ENCODE data around the gene STXBP1. TPM values are rescaled to one million over a fixed set of nuclear protein-coding genes. Genes with fewer than 3 reads are reported as not detected.

The STXBP1 gene
- total RNA-seq, 2 experiments from 2014 or later = 1.9 to 3.4 TPM

DNA sequence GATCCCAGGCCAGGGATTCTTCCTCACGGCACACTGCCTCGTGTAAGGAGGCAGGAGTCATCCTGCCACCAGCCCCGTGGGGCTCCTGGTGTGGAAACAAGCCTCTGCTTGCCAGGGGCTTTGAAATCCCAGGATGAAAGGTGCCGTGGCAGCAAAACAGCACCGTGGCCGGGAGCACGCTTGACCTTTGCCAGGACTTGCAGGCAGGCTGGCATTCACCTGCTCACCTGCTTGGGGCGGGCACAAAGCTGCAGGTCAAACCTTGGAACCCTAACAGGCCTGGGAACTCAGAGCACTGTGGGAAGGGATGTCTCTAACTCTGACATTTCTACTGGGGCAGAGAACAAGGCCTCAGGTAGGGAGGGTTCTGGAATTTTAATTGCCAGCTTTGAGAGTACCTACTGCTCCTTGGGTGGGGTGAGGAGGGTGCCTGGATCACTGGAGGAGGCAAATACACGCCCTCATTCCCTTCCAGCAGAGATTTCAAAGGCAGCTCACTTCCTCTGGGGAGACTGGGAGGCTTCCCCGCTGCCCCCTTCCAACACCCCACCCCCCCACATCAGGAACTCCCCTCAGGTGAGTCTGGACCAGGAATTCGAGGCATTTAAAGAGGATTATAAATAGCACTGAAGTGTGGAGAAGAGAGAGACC lies 45.6 kb upstream of the STXBP1 start:
- Mint-ChIP-seq H3K9me3 (no peaks in the 10 kb centered on the region), H3K4me1 (ENCODE audit: low read depth) (peaks cover 20% of the 10 kb centered on the region), H3K4me3 (peak overlapping the region; percentile 42), H3K36me3 (ENCODE audit: low read depth) (no peaks in the 10 kb centered on the region), H3K27ac (no peak overlapping the region), H3K27me3 (no peaks in the 10 kb centered on the region)
- TF ChIP-seq, protein P1, sequence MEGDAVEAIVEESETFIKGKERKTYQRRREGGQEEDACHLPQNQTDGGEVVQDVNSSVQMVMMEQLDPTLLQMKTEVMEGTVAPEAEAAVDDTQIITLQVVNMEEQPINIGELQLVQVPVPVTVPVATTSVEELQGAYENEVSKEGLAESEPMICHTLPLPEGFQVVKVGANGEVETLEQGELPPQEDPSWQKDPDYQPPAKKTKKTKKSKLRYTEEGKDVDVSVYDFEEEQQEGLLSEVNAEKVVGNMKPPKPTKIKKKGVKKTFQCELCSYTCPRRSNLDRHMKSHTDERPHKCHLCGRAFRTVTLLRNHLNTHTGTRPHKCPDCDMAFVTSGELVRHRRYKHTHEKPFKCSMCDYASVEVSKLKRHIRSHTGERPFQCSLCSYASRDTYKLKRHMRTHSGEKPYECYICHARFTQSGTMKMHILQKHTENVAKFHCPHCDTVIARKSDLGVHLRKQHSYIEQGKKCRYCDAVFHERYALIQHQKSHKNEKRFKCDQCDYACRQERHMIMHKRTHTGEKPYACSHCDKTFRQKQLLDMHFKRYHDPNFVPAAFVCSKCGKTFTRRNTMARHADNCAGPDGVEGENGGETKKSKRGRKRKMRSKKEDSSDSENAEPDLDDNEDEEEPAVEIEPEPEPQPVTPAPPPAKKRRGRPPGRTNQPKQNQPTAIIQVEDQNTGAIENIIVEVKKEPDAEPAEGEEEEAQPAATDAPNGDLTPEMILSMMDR (IDR thresholded peaks at IDR 0.05) = no peak
- Histone ChIP-seq H3K27me3 (ENCODE audit: control insufficient read depth in 1 of 2, insufficient read depth in 2 of 2, low read length in 2 of 2) (no peaks in the 10 kb centered on the region), H3K27ac (ENCODE audit: low read depth in 1 of 2, low read length in 2 of 2) (no peak overlapping the region), H3K4me3 (ENCODE audit: low read length) (no peak overlapping the region), H3K36me3 (ENCODE audit: insufficient read depth, low read length) (peaks cover 5% of the 10 kb centered on the region), H3K9me3 (ENCODE audit: control insufficient read depth in 1 of 2, insufficient read depth in 1 of 2, low read length in 2 of 2) (no peaks in the 10 kb centered on the region), H3K4me1 (ENCODE audit: insufficient read depth, low read length) (peaks cover 62% of the 10 kb centered on the region)
- ATAC-seq (ENCODE audit: poor library complexity) = no peak
- intact Hi-C loops (cut with DNase I, micrococcal nuclease) = no loop called here
- CTCF ChIA-PET = no interaction called here
- no peak for DNase-seq
- POLR2A ChIA-PET = no interaction called here

DNA sequence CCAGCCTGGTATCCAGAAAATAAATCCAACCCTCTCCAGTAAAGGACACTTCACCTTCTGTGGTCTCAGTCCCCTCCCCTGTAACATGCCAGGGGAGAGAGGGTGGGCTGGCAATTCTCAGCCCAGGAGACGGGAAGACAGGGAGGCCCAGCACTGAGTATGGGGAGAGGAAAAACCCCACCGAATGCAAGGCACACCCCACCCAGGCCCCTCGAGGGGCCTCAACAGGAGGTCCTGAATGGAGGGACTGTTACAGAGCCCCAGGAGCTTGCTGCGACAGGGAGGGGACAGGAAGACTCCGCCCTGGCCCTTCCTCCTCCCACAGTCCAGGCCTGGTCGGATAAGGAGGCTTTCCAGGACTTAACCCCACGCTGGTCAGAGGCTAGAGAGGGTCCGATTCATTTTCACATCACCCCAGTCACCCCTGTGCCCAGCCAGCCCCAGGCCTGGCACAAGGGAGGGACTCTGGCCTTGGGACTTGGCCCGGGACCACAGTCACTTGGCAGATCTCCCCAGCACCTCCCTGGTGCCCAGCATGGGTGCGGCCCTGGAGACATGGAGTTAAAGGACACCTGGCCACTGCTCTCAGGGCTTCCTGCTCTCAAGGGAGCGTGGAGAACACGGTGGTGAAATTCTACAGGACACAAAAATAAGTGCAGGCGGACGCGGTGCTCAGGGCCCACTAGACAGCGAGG lies 44.9 kb upstream of the STXBP1 start:
- CTCF ChIA-PET = no interaction called here
- no peaks in the 10 kb centered on the region for H3K9me3 Mint-ChIP-seq
- H3K9me3 ChIP-seq (ENCODE audit: control insufficient read depth in 1 of 2, insufficient read depth in 1 of 2, low read length in 2 of 2) = no peaks in the 10 kb centered on the region
- no peaks in the 10 kb centered on the region for H3K36me3 Mint-ChIP-seq (ENCODE audit: low read depth)
- H3K27me3 ChIP-seq (ENCODE audit: control insufficient read depth in 1 of 2, insufficient read depth in 2 of 2, low read length in 2 of 2) = no peaks in the 10 kb centered on the region
- TF ChIP-seq, protein P1 (IDR thresholded peaks at IDR 0.05) = no peak
- peaks cover 20% of the 10 kb centered on the region for H3K4me1 Mint-ChIP-seq (ENCODE audit: low read depth)
- peaks cover 55% of the 10 kb centered on the region for H3K4me1 ChIP-seq (ENCODE audit: insufficient read depth, low read length)
- peak overlapping the region in 1 of 2 donors; percentile 34 for H3K27ac ChIP-seq (ENCODE audit: low read depth in 1 of 2, low read length in 2 of 2)
- ATAC-seq (ENCODE audit: poor library complexity) (no peak), DNase-seq (no peak)
- H3K36me3 ChIP-seq (ENCODE audit: insufficient read depth, low read length) = peaks cover 5% of the 10 kb centered on the region
- H3K4me3 Mint-ChIP-seq = peak overlapping the region; percentile 52
- intact Hi-C loops (cut with DNase I, micrococcal nuclease) = no loop called here
- no peak overlapping the region for H3K27ac Mint-ChIP-seq
- no peaks in the 10 kb centered on the region for H3K27me3 Mint-ChIP-seq
- POLR2A ChIA-PET = interaction anchor here (1.0 to 1.3 kb wide), 2 partner anchors 9 to 22 kb away, joined by 4 to 5 read pairs; no protein-coding TSS in a partner anchor
- H3K4me3 ChIP-seq (ENCODE audit: low read length) = peak overlapping the region; percentile 12

DNA sequence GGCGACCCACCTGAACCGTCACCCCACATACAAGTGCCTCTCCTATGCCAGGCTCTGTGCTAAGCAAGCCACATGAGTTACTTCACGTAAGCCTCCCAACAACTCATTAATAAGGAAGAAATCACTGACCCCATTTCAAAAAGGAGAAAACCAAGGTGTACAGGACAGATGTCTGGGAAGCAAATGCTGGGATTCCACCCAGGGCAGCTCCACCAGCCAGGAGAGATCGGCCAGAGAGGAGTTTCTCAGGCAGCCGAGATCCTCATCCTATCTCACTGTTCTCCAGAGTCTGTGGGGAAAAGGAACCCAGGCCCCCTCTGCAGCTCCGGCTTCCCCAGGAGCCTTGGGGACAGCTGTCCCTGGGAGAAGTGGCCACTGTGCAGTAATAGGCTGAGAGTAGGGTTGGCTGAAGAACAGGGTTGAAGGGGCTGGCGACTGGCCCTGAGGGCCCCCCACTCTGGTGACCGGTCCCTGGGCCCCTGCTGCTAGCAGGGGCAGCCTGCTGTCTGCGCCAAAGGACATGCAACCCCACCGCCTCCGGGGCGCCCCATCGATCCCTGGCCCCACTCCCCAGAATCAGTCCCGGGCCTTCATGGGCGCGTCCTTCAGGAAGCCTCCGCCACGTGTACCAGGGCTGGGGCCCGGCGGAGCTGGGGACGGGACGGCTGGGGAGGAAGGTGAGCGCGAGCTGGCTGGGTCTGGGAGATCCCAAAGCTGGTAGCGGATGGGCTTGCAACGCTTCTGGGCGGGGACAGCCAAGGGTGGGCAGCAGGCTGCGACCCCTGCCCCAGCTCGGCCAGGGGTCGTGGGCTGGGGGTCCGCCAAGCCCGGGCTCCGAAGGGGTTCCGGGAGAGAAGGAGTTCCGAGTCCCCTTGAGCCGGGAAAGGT lies 44.1 kb upstream of the STXBP1 start:
- ChIA-PET POLR2A (interaction anchor here (0.5 to 1.3 kb wide), 4 partner anchors 9 to 555 kb away, joined by 4 to 5 read pairs (median 4); no protein-coding TSS in a partner anchor), CTCF (interaction anchor here (1.2 kb wide), 1 partner anchor 167 kb away, joined by 3 read pairs; the partner anchor contains the start of gene TOR2A)
- intact Hi-C loops (cut with DNase I, micrococcal nuclease) = loop anchor here in 1 of 2 experiments (2.0 kb wide), 2 partner anchors 49 to 683 kb away; no protein-coding TSS in a partner anchor
- no peaks in the 10 kb centered on the region for H3K36me3 Mint-ChIP-seq (ENCODE audit: low read depth)
- H3K36me3 ChIP-seq (ENCODE audit: insufficient read depth, low read length) = peaks cover under 1% of the 10 kb centered on the region
- peak overlapping the region; percentile 55 for H3K4me3 ChIP-seq (ENCODE audit: low read length)
- H3K9me3 ChIP-seq (ENCODE audit: control insufficient read depth in 1 of 2, insufficient read depth in 1 of 2, low read length in 2 of 2) = no peaks in the 10 kb centered on the region
- no peak overlapping the region for H3K27ac Mint-ChIP-seq
- H3K4me3 Mint-ChIP-seq = peak overlapping the region; percentile 52
- H3K27me3 ChIP-seq (ENCODE audit: control insufficient read depth in 1 of 2, insufficient read depth in 2 of 2, low read length in 2 of 2) = no peaks in the 10 kb centered on the region
- DNase-seq (peak in 4 of 14 experiments; percentile 9 to 55 (median 42)), ATAC-seq (ENCODE audit: poor library complexity) (no peak)
- no peaks in the 10 kb centered on the region for H3K9me3 Mint-ChIP-seq
- peaks cover 47% of the 10 kb centered on the region for H3K4me1 ChIP-seq (ENCODE audit: insufficient read depth, low read length)
- no peaks in the 10 kb centered on the region for H3K27me3 Mint-ChIP-seq
- peaks cover 20% of the 10 kb centered on the region for H3K4me1 Mint-ChIP-seq (ENCODE audit: low read depth)
- H3K27ac ChIP-seq (ENCODE audit: low read depth in 1 of 2, low read length in 2 of 2) = no peak overlapping the region
- TF ChIP-seq, protein P1 (IDR thresholded peaks at IDR 0.05) = no peak

Data from CD4-positive, alpha-beta T cell (primary cell).